PC-3 (cell line): Measurements from ENCODE around the gene SLC25A23. TPM values are rescaled to one million over a fixed set of nuclear protein-coding genes. Genes with fewer than 3 reads are reported as not detected.
"Not testable (repeated sequence)": the region's sequence is repeated elsewhere in the genome, so short reads cannot be mapped to it uniquely, and the experiment has no call there.

ENCODE experiments used
- ATAC-seq: fragments of 200-7000 bp; cut with Tn5 transposase; 2 replicates; pipeline ENCODE4 v1.9.1; 2020; ENCODE audit warnings: mild to moderate bottlenecking, moderate library complexity
- Bru-seq: library from RNA; stranded (reverse); fragments of 400-500 nt; gene quantifications from one replicate; lab custom pipeline; 2021; lab: Mats Ljungman, UMichigan
- BruChase-seq, 2 experiments: library from RNA; stranded (reverse); fragments of 400-500 nt; gene quantifications; one replicate each; lab custom pipeline; 2021; lab: Mats Ljungman, UMichigan
- BruUV-seq: library from RNA; stranded (reverse); fragments of 400-500 nt; replicated peaks from 2 replicates; lab custom pipeline; 2021; lab: Mats Ljungman, UMichigan
- CTCF ChIA-PET: fragments of 300-600 bp; sonication (Branson Sonifier 250); formaldehyde crosslinking; loops from one replicate; lab custom pipeline; 2022; ENCODE audit warnings: antibody characterized with exemption; lab: Charles Lee
- POLR2A ChIA-PET: fragments of 300-600 bp; sonication (Branson Sonifier 250); formaldehyde crosslinking; loops from one replicate; lab custom pipeline; 2022; ENCODE audit warnings: antibody characterized with exemption; ENCODE audit not compliant: unreplicated experiment; lab: Charles Lee
- DNase-seq: peaks from one replicate; pipeline ENCODE4 v3.0.0-alpha.2; 2015
- H2AFZ ChIP-seq: fragments of 300-600 bp; sonication (generic); 2 replicates; pipeline ENCODE4 v1.6.0; 2016; ENCODE audit warnings: antibody characterized with exemption, low read length
- H3F3A ChIP-seq: fragments of 300-600 bp; sonication (generic); one replicate; pipeline ENCODE4 v1.6.0; 2017; ENCODE audit warnings: antibody characterized with exemption, low read length, control low read depth, mild to moderate bottlenecking; ENCODE audit not compliant: unreplicated experiment
- H3K27ac ChIP-seq: fragments of 300-600 bp; sonication (generic); 2 replicates; pipeline ENCODE4 v1.5.1; 2016; ENCODE audit warnings: mild to moderate bottlenecking, low read length
- H3K27me3 ChIP-seq: fragments of 300-600 bp; sonication (generic); 2 replicates; pipeline ENCODE4 v1.6.1; 2016; ENCODE audit warnings: low read length, mixed read lengths
- H3K36me3 ChIP-seq: fragments of 300-600 bp; sonication (generic); 2 replicates; pipeline ENCODE4 v1.6.1; 2016; ENCODE audit warnings: low read depth, mixed run types, low read length, mixed read lengths
- H3K4me1 ChIP-seq: fragments of 300-600 bp; sonication (generic); 2 replicates; pipeline ENCODE4 v1.5.1; 2016; ENCODE audit warnings: low read length; ENCODE audit not compliant: insufficient read depth
- H3K4me2 ChIP-seq: fragments of 300-600 bp; sonication (generic); 2 replicates; pipeline ENCODE4 v1.6.0; 2016; ENCODE audit warnings: low read length
- H3K4me3 ChIP-seq: fragments of 300-600 bp; sonication (generic); 2 replicates; pipeline ENCODE4 v1.5.1; 2016; ENCODE audit warnings: mild to moderate bottlenecking, low read length, mixed read lengths
- H3K79me2 ChIP-seq: fragments of 300-600 bp; sonication (generic); 2 replicates; pipeline ENCODE4 v1.6.1; 2017; ENCODE audit warnings: low read length, mixed read lengths
- H3K9ac ChIP-seq: fragments of 300-600 bp; sonication (generic); 2 replicates; pipeline ENCODE4 v1.6.0; 2016; ENCODE audit warnings: mild to moderate bottlenecking, low read length
- H3K9me2 ChIP-seq: fragments of 300-600 bp; sonication (generic); replicated peaks from 2 replicates; pipeline ENCODE4 v1.6.1; 2016; ENCODE audit warnings: mixed run types, low read length, mixed read lengths
- H3K9me3 ChIP-seq: fragments of 300-600 bp; sonication (generic); 2 replicates; pipeline ENCODE4 v1.6.1; 2016; ENCODE audit warnings: low read length, mixed read lengths
- H4K20me1 ChIP-seq: fragments of 300-600 bp; sonication (generic); 2 replicates; pipeline ENCODE4 v1.6.1; 2016; ENCODE audit warnings: low read length, mixed read lengths
- CTCF ChIP-seq: fragments of 300-600 bp; sonication (generic); conservative IDR thresholded peaks from 2 replicates; pipeline ENCODE4 v1.5.1; 2017; ENCODE audit warnings: antibody characterized with exemption, low read depth, mild to moderate bottlenecking, low read length
- EZH2 ChIP-seq: fragments of 300-600 bp; sonication (generic); IDR thresholded peaks from one replicate; pipeline ENCODE4 v1.6.1; 2017; ENCODE audit warnings: antibody characterized with exemption, mild to moderate bottlenecking, low read length; ENCODE audit not compliant: unreplicated experiment
- EZH2phosphoT487 ChIP-seq: fragments of 300-600 bp; sonication (generic); IDR thresholded peaks from 2 replicates; pipeline ENCODE4 v1.6.1; 2018; ENCODE audit warnings: mild to moderate bottlenecking, antibody characterized with exemption, low read length, borderline replicate concordance
- intact Hi-C: fragments of 100-400 bp; cut with micrococcal nuclease; formaldehyde crosslinking; loops from 2 replicates; pipeline ENCODE4 v1.9.0; 2023
- long read RNA-seq: library from polyadenylated mRNA; unstranded; transcript quantifications from one replicate; pipeline ENCODE4 v2.0.0, GENCODE V29; 2021; ENCODE audit not compliant: unreplicated experiment
- total RNA-seq: library from RNA; depleted of rRNA; stranded (reverse); fragments of >200 nt; gene quantifications from 2 replicates; pipeline ENCODE4 v1.2.3, GENCODE V29; 2014; rRNA removed

Gene SLC25A23
- total RNA-seq (61.4 and 80.0 TPM in 2 replicates), Bru-seq, nascent RNA (percentile 57 among the genes with signal in this experiment), BruChase-seq, experiment 1, labeled RNA remaining after a 6-hour chase (percentile 68 among the genes with signal in this experiment), BruChase-seq, experiment 2, labeled RNA remaining after a 2-hour chase (percentile 63 among the genes with signal in this experiment)
- long read RNA-seq, transcript SLC25A23-202 (10 exons, 3,425 nt), result major isoform, 14 of 104 reads
- long read RNA-seq, partial matches to known transcripts, result 7 of 104 reads
- long read RNA-seq, other reads (novel, unspliced or antisense), result 78 of 104 reads

- Histone ChIP-seq H3K9me3 (no peaks in the 10 kb centered on the region), H3K4me2 (peak within 1 kb of the TSS; percentile 97), H3K36me3 (peaks cover 17% of the 10 kb centered on the region), H3K9ac (peak within 1 kb of the TSS; percentile 39; the same call in 1 of the 2 replicates), H3K9me2 (no peaks in the 10 kb centered on the region), H3K79me2 (peaks cover 3% of the 10 kb centered on the region), H3K4me1 (peaks cover 8% of the 10 kb centered on the region), H3K4me3 (peak within 1 kb of the TSS; percentile 68), H3K27me3 (no peaks in the 10 kb centered on the region), H3K27ac (peak within 1 kb of the TSS; percentile 8; the same call in 1 of the 2 replicates), H4K20me1 (no peaks in the 10 kb centered on the region), H2AFZ (peak within 1 kb of the TSS; percentile 75), H3F3A (no peaks in the 10 kb centered on the region)
- intact Hi-C loops, result loop anchor here (1.0 to 5.0 kb wide), 5 partner anchors 34 to 174 kb away; partner anchors contain the start of gene ALKBH7
- peak; percentile 62 for ATAC-seq
- TF ChIP-seq CTCF, result no peak
- TF ChIP-seq EZH2phosphoT487, result no peak
- TF ChIP-seq EZH2, result no peak
- CTCF ChIA-PET, result no interaction called here
- POLR2A ChIA-PET, result no interaction called here
- no TSS peak for BruUV-seq
- DNase-seq, result peak; percentile 80
These were observed at the start of gene SLC25A23 for GRCh38 chr19:6459262-6460098. SLC25A23 (minus strand) TSS chr19:6459792; CDS start chr19:6459628, 164 bp downstream.

GRCh38 chr19:6508028-6508771, 48.6 kb upstream of the SLC25A23 start:
- H3K9ac ChIP-seq, CTCF ChIA-PET, BruUV-seq: not testable (repeated sequence)

More at GRCh38 chr19:6508028-6508771, 48.6 kb upstream of the SLC25A23 start:
- H3K9me3 ChIP-seq, H3K79me2 ChIP-seq, DNase-seq, POLR2A ChIA-PET, H2AFZ ChIP-seq, H3K27me3 ChIP-seq, H4K20me1 ChIP-seq, H3K9me2 ChIP-seq, H3K4me1 ChIP-seq, intact Hi-C loops, H3F3A ChIP-seq, ATAC-seq, H3K36me3 ChIP-seq, H3K27ac ChIP-seq, H3K4me3 ChIP-seq, H3K4me2 ChIP-seq: not testable (repeated sequence)
